Vagina (tissue), 2 donors: ENCODE results near the gene SSX7. TPM values are rescaled to one million over a fixed set of nuclear protein-coding genes. Genes with fewer than 3 reads are reported as not detected.
"Not testable (repeated sequence)": the region's sequence is repeated elsewhere in the genome, so short reads cannot be mapped to it uniquely, and the experiment has no call there.

Experiments used
- DNase-seq, 2 donors: peaks; one replicate each; pipeline ENCODE4 v3.0.0-alpha.2; 2017; ENCODE audit errors: extremely low spot score in 2 of 2
- H3K27ac ChIP-seq: fragments of 200-600 bp; sonication (generic); one replicate; pipeline ENCODE4 v1.5.1; 2019
- H3K27me3 ChIP-seq: fragments of 200-600 bp; sonication (generic); one replicate; pipeline ENCODE4 v1.5.1; 2019
- H3K36me3 ChIP-seq, 2 donors: fragments of 200-600 bp; sonication (generic); one replicate each; pipeline ENCODE4 v1.5.1; 2017 to 2019
- H3K4me1 ChIP-seq: fragments of 200-600 bp; sonication (generic); one replicate; pipeline ENCODE4 v1.5.1; 2019
- H3K4me3 ChIP-seq, 2 donors: fragments of 200-600 bp; sonication (generic); 1 replicate in 1 of 2; 2 replicates in 1 of 2; pipeline ENCODE4 v1.5.1; 2016 to 2019
- H3K9me3 ChIP-seq: fragments of 200-600 bp; sonication (generic); one replicate; pipeline ENCODE4 v1.5.1; 2019
- CTCF ChIP-seq, 3 experiments: fragments of 450-650 bp in 2 of 3; fragments of 200-600 bp in 1 of 3; sonication (generic) in 1 of 3; IDR thresholded peaks; one replicate each; pipeline ENCODE4 v1.5.1; 2017 to 2019; ENCODE audit warnings: antibody characterized with exemption in 3 of 3, mild to moderate bottlenecking in 2 of 3, moderate library complexity in 2 of 3
- POLR2A ChIP-seq, 2 donors: fragments of 450-650 bp; IDR thresholded peaks; one replicate each; pipeline ENCODE4 v1.6.1; 2017; ENCODE audit warnings: antibody characterized with exemption in 2 of 2, mild to moderate bottlenecking in 2 of 2, moderate library complexity in 2 of 2
- POLR2AphosphoS5 ChIP-seq, 2 donors: sonication (generic); formaldehyde crosslinking; IDR thresholded peaks; one replicate each; pipeline ENCODE4 v1.9.0; 2017; ENCODE audit warnings: antibody characterized with exemption in 2 of 2, mild to moderate bottlenecking in 2 of 2, low read depth in 1 of 2; ENCODE audit not compliant: insufficient read depth in 1 of 2
- intact Hi-C: fragments of 100-400 bp; cut with DNase I; formaldehyde crosslinking; loops from one replicate; pipeline ENCODE4 v1.15.1; 2023
- total RNA-seq: library from RNA; depleted of rRNA; stranded (reverse); fragments of >200 nt; gene quantifications from one replicate; pipeline ENCODE4 v1.2.3, GENCODE V29; 2016

SSX7 gene, protein sequence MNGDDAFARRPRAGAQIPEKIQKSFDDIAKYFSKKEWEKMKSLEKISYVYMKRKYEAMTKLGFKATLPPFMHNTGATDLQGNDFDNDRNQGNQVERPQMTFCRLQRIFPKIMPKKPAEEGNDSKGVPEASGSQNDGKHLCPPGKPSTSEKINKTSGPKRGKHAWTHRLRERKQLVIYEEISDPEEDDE
- total RNA-seq = not detected

- H3K27me3 ChIP-seq, H3K9me3 ChIP-seq, H3K4me1 ChIP-seq, DNase-seq, H3K4me3 ChIP-seq, H3K36me3 ChIP-seq, H3K27ac ChIP-seq, intact Hi-C loops: not testable (repeated sequence)
These were observed at the start of gene SSX7 for GRCh38 chrX:52654800-52655199. SSX7 (minus strand) TSS chrX:52654900; CDS start chrX:52653472, 1,428 bp downstream.

DNA sequence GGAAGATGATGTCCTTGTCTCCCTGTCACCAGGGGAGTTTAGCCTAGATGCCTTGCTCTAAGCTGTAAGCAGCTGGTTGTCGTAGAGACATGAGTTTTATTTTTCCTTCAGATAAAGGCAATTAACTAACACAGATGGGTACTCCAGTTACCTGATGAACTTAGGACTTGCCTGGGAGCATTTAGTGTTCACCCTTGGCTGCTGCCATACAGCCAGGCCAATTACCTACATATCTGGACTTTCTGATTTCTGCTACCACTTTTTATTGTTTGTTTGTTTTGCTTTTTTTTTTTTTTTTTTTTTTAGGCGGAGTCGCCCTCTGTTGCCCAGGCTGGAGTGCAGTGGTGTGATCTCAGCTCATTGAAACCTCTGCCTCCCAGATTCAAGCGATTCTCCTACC, 37.3 kb upstream of the SSX7 start:
- H3K36me3 ChIP-seq, H3K4me1 ChIP-seq, H3K27me3 ChIP-seq, H3K9me3 ChIP-seq, H3K27ac ChIP-seq, intact Hi-C loops, DNase-seq, H3K4me3 ChIP-seq: not testable (repeated sequence)

DNA sequence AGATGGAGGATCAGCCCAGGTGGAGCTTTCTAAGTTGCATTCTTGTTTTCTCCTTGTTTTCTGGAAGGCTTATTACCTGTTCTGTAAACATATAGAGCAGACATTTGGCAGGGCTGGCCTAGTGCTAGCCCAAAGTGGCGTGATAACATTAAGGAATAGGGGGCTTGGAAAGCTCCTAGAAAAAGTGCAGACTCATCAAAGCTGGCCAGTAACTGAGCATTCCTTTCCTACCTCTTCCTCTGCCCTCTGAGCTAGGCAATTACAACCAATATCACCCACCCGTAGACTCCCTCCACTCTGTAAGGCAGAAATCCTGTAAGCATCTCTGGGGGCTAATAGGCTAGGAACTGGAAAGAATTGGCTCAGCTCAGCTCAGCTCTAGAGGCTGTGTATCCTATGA, 7.5 kb upstream of the SSX7 start:
- H3K36me3 ChIP-seq, H3K4me3 ChIP-seq, H3K27me3 ChIP-seq, intact Hi-C loops, DNase-seq, H3K27ac ChIP-seq, H3K4me1 ChIP-seq, H3K9me3 ChIP-seq: not testable (repeated sequence)

DNA sequence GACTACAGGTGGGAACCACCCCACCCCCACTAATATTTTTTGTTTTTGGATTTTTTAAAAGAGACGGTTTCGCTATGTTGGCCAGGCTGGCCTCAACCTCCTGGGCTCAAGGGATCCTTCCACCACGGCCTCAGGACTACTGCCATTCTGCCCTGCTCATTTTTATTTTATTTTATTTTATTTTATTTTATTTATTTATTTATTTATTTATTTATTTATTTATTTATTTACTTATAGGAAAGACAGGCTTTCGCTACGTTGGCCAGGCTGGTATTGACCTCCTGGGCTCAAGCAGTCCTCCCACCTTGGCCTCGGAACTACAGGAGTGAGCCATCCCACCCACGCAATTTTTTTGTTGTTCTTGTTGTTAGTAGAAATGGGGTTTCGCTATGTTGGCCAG, 775 bp upstream of the SSX7 start:
- DNase-seq, H3K27me3 ChIP-seq, H3K9me3 ChIP-seq, H3K36me3 ChIP-seq, H3K4me1 ChIP-seq, H3K27ac ChIP-seq, H3K4me3 ChIP-seq, intact Hi-C loops: not testable (repeated sequence)

DNA sequence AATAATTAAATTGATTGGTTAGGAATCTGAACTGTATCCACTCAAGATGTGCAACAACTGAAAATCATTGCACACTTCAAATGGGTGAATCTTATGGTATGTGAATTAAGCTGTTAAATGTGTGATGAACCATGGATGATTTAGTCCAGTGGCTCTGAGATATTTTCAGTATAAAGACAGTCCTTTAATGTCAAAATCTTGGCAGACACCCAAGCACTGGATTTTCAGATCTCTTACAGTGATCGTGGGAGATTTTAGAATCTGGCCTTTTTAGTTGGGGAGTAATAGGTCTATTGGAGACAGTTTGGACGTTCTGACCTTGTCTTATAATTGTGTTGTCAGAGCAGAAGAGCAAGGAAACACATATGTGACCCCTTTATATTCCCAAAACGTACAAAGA, 4.0 kb downstream of the SSX7 start:
- intact Hi-C loops, H3K27ac ChIP-seq: not testable (repeated sequence)

GRCh38 chrX:52648956-52649355, 5.7 kb downstream of the SSX7 start:
- H3K27me3 ChIP-seq, H3K9me3 ChIP-seq, intact Hi-C loops: not testable (repeated sequence)

More for the DNA sequence above, 4.0 kb downstream of the SSX7 start:
- H3K27me3 ChIP-seq, H3K36me3 ChIP-seq, H3K4me3 ChIP-seq, DNase-seq, H3K4me1 ChIP-seq, H3K9me3 ChIP-seq: not testable (repeated sequence)

GRCh38 chrX:52628483-52628882, 26.2 kb downstream of the SSX7 start:
- H3K4me3 ChIP-seq, H3K36me3 ChIP-seq, H3K9me3 ChIP-seq, DNase-seq, H3K27ac ChIP-seq, H3K4me1 ChIP-seq, H3K27me3 ChIP-seq, intact Hi-C loops: not testable (repeated sequence)

More at GRCh38 chrX:52648956-52649355, 5.7 kb downstream of the SSX7 start:
- not testable (repeated sequence) for H3K27ac ChIP-seq, H3K4me1 ChIP-seq, H3K4me3 ChIP-seq, DNase-seq, H3K36me3 ChIP-seq

DNA sequence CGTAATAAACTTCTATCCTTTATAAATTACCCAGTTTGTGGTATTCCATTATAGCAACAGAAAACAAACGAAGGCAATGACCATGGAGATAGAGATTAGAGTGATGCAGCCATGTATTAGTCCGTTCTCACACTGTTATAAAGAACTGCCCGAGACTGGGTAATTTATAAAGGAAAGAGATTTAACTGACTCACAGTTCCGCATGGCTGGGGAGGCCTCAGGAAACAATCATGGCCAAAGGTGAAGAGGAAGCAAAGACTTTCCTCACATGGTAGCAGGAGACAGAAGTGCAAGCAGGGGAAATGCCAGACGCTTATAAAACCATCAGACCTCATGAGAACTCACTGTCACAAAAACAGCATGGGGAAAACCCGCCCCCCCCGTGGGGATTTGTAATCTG, 34.0 kb downstream of the SSX7 start:
- H3K4me1 ChIP-seq, H3K4me3 ChIP-seq, intact Hi-C loops, H3K9me3 ChIP-seq, DNase-seq, H3K36me3 ChIP-seq, H3K27me3 ChIP-seq, H3K27ac ChIP-seq: not testable (repeated sequence)

DNA sequence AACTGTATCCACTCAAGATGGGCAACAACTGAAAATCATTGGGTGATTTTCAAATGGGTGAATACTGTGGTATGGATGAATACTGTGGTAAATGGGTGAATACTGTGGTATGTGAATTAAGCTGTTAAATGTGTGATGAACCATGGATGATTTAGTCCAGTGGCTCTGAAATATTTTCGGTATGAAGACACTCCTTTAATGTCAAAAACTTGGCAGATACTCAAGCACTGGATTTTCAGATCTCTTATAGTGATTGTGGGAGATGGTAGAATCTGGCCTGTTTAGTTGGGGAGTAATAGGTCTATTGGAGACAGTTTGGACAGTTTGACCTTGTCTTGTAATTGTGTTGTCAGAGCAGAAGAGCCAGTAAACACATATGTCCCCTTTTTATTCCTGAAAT, 45.7 kb downstream of the SSX7 start:
- H3K9me3 ChIP-seq = no peaks in the 10 kb centered on the region
- no peaks in the 10 kb centered on the region for H3K36me3 ChIP-seq
- H3K4me1 ChIP-seq = no peaks in the 10 kb centered on the region
- no peaks in the 10 kb centered on the region for H3K27me3 ChIP-seq
- DNase-seq = no peak
- H3K27ac ChIP-seq = no peak overlapping the region
- TF ChIP-seq POLR2A (IDR thresholded peaks at IDR 0.05) (no peak), POLR2AphosphoS5 (IDR thresholded peaks at IDR 0.05; ENCODE audit: insufficient read depth in 1 of 2, low read depth in 1 of 2) (no peak), CTCF (IDR thresholded peaks at IDR 0.05) (no peak)
- intact Hi-C loops = no loop called here
- no peak overlapping the region for H3K4me3 ChIP-seq

- H3K27ac ChIP-seq, H3K27me3 ChIP-seq, intact Hi-C loops, H3K9me3 ChIP-seq, H3K4me3 ChIP-seq, H3K4me1 ChIP-seq, DNase-seq, H3K36me3 ChIP-seq: not testable (repeated sequence)
These were observed 51.5 kb downstream of the SSX7 start for GRCh38 chrX:52603151-52603550.
